ENCODE measurements around the gene CDH18.

CDH18 gene

DNA sequence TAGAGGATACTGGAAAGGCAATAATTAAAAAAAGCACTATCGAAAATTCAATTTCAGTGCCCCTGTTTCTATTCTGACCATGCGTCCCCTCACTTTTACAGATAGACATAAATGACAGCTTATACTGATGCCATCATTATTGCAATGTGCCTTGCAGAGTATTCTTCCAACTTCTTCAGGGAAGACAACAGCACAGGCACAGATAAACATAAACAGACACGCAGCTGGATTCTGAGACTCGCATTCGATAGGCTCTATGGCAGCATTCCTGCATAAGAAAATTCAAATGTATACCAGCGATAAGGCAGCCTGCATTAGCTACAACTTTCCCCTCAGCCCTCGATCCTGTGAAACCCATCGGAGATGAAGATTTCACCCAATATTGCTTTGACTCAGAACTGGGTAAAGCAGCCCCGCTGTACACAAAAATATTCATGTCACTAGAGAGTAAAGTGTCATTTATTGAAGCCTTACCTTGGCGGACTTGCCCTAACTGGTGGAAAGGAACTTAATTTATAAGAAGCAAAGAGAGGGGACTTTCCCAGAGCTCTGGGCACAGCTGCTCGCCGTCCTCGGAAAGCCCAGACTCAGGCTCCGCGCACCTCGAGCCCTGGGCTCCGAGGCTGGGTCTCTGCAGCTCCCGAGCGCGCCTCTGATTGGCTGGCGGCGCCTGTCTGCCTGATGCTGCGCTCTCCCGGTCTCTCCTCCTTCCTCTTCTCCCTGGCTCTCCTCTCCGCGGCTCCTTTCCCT is at the start of gene CDH18:
CDH18 (minus strand) TSS at position 589 of the 750 bp plus-strand sequence. CDS start 149,214 bp downstream, outside the sequence.
- DNase-seq (ENCODE audit: low read depth): no peak

GRCh38 chr5:20034717-20035116 is 46.7 kb upstream of the CDH18 start:
- no peak for DNase-seq (ENCODE audit: low read depth)

- no peak for DNase-seq (ENCODE audit: low read depth)
Measured at GRCh38 chr5:20033881-20034280, 45.9 kb upstream of the CDH18 start.

DNA sequence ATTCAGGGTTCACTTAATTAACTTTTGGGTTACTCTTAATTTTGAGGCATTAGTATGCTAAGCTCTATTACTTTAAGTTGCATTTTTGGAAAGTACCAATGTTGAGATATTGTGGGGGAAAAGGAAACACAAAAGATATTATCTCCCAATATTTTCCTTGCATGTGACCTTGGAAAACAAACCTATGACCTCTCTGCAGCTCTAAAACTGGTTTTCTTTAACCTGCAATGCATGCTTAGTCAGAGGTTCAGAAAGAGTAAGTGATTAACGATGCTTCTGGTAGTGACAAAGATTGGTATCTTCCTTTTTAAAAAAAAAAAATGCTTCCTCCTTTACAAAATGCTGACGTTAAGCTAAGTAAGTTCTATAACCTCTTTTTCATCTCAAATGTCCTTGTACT is 44.9 kb upstream of the CDH18 start:
- DNase-seq (ENCODE audit: low read depth): no peak

DNA sequence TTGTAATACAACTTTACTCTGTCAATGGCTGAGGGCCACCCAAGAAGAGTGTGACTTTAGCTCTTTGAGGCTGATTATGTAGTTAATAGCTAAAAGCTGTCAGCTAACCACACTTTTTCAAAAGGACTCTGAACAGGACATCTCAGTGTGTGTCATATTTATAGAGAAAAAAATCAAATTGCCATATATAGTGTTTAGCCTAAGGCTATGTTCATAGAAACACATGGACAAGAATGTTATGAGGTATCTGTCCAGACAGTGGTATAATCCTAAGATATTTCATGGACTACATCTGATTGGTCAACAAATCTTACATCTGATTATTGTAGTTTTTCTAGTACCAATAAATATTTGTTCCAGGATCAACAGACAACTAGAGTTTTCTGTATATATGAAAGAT is 42.1 kb upstream of the CDH18 start:
- DNase-seq (ENCODE audit: low read depth): no peak

DNA sequence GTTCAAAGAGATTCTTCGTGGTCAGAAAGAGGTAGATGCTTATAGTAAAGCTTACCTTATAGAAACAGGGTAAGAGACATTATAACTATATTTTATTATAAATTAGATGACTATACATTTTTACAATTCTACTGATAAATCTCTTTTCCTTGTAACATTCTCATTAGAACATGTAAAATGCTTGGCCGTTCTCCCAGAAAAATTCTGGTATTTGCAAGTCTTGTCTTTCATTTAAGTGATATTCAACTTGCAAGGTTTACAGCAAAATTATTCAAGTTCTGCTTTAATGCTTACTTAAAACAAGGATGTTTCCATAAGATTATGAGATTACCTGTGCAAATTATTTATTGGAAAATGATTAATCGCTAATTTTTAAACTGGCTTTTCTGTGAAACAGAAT is 41.3 kb upstream of the CDH18 start:
- no peak for DNase-seq (ENCODE audit: low read depth)

GRCh38 chr5:20028506-20028905 is 40.5 kb upstream of the CDH18 start:
- DNase-seq (ENCODE audit: low read depth): no peak

DNA sequence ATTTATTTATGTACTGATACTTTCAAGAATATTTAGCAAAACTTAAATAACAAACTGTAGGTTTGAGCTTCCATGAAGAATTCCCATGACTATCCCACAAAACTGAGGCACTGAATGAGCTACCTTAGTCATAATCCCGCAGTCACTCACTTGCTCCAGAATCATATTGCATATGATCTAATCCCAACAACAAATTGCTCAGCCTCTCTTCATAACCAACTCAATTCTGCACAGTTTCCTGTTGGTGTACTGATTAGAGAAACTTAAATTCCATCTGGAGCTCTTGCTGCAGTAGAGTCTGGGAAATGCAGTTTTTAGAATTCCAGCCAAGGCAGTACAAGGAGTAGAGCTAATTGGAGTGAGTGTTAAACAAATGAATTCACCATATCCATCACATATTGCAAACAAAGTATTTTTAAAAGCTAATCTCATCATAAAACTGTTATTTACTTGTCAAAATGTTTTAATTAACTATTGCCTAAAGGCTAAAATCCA is 35.7 kb upstream of the CDH18 start:
- no peak for DNase-seq (ENCODE audit: low read depth)

DNA sequence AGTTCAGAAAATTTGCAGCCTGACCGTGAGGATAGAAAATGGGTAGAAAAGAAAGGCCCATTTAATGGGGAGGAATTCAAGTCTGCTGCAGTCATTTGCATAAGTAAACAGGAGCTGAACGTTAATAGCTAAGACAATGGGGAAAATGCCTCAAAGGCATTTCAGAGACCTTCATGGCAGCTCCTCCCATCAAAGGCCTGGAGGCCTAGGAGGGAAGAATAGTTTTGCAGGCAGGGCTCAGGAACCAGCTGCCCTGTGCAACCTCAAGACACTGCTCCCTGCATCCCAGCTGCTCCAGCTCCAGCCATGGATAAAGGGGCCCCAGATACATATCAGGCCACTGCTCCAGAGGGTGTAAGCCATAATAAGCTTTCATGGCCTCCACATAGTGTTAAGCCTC is 32.2 kb upstream of the CDH18 start:
- DNase-seq (ENCODE audit: low read depth): no peak

DNA sequence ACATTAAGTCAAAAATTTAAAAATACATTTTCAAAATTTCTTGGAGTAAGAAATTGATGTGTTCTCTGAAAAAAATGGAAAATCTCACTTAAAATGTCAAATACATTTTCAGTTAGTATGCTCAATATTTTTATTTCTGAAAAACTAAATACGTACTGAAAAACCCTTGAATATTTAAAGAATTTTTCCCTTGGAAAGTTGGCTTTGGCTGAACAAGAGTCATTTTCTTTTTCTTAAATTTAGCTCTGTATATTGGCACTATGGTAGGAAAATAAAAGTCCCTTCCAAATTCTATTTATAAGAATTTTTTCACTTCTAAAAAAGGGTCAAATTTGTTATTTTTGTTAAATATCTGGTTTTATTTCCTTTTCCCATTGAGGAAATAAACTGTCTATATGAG is 29.0 kb upstream of the CDH18 start:
- no peak for DNase-seq (ENCODE audit: low read depth)

DNA sequence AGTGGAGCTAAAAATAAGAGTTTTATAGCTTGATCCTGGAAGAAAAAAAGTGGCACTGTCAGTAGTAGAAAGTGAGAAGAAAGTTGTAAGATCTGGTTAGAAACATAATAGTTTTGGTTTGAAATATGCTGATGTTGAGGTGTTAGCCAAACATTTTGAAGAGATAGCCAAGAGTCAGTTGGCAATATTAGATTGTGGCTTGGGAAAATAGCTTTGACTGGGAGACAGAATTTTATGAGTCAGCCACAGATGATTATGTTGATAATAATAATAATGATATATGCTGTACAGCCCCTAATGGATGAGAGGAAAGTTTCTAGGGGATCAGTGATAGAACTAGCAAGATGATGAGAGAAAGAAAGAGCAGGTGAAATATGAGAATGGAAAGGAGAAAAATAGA is 12.4 kb upstream of the CDH18 start:
- no peak for DNase-seq (ENCODE audit: low read depth)

DNA sequence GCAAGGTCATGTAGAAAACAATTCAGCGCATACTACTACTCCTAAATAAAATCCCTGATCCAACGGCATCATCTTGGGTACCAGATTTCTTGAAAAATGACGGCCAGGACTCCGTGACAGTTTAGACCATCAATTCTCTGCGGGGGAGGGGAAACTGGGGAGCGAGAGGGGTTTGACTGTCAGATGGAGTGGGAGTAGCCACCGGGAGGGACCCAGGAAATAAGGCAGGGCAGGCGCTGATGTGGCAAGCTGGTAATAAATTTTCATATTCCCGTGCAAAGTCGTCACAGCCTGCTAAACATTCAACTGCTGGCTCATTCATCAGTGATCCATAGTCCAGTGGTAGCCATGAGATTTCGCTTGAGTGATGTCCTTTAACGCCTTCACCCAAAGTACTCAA is 457 bp upstream of the CDH18 start:
- no peak for DNase-seq (ENCODE audit: low read depth)

DNA sequence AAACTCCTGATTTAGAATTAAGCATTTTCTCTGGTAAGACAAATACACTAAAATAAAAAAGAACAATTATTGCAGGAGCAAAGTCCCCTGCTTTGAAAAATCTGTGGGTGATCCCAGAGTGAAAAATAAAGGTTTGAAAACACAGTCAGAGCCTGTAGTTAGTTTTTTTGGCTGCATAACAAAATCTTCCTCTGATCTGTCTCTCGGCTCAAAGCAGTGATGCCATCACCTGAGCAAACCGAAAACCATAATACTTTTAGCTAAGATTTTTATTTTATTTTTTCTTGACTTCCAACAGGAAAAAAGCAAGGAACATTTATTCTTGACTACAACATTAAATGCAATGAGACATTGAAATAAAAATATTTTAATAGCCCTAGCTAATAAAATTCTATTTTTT is 1.2 kb downstream of the CDH18 start:
- DNase-seq (ENCODE audit: low read depth): no peak

DNA sequence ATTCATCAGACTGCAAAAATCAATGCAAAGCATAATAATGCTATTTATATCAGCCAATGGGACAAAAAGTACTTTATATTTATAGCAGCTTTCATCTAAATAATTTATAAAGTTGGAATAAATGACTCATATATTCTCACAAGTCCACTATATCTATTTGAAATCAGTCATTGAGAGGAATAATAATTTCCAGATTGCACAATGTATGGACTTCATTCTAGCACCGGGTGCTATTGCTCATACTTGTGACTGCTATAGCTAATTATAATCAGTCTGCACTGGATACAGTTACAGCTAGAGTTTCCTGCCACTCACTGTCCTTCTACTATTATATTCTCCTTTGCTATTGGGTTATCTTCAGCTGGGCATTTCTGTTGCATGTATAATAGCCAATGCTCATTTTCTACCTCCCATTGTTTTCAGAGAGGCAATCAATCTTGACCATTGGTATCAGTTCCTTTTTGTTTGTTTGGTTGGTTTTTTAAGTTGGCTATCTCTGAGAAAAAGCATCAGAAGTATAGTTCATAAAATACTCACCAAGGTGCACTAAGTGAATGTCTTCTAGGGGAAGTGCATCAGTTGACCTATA is 1.9 kb downstream of the CDH18 start:
- no peak for DNase-seq (ENCODE audit: low read depth)

- no peak for DNase-seq (ENCODE audit: low read depth)
Measured at GRCh38 chr5:19978476-19978875, 9.5 kb downstream of the CDH18 start.

GRCh38 chr5:19977099-19977498 is 10.9 kb downstream of the CDH18 start:
- DNase-seq (ENCODE audit: low read depth): no peak

DNA sequence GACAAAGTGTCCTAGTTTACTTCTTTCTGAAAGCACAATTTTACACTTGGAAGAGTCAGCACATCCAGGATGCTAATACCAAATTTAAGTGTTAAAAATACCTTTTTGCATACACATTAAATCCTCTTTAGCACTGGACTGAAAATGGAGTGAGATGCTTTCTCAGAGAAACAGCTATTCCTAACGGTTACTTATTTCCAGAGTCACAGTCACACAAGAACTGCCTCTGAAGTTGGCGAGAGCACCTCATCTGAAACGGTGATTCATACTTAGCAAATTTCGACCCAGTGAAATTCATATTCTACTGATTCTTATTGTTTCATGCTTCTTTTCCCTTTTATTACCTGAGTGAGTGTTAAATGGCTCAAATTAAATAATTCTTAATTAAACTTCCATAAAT is 12.2 kb downstream of the CDH18 start:
- DNase-seq (ENCODE audit: low read depth): no peak

DNA sequence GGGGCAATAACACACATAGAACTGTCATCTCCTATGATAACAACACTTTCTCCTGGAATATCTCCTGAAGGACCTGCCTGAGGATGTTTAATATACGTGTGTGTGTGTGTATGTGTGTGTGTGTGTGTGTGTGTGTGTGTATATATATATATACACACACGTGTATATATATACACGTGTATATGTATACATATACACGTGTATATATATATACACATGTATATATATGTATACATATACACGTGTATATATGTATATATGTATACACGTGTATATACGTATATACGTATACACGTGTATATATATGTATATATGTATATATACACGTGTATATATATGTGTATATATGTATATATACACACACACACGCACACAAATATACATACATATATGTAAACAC is 27.5 kb downstream of the CDH18 start:
- DNase-seq (ENCODE audit: low read depth): no peak

- DNase-seq (ENCODE audit: low read depth): no peak
Measured at GRCh38 chr5:19959830-19960384, 28.1 kb downstream of the CDH18 start.

- no peak for DNase-seq (ENCODE audit: low read depth)
Measured at GRCh38 chr5:19950897-19951296, 37.1 kb downstream of the CDH18 start.

DNA sequence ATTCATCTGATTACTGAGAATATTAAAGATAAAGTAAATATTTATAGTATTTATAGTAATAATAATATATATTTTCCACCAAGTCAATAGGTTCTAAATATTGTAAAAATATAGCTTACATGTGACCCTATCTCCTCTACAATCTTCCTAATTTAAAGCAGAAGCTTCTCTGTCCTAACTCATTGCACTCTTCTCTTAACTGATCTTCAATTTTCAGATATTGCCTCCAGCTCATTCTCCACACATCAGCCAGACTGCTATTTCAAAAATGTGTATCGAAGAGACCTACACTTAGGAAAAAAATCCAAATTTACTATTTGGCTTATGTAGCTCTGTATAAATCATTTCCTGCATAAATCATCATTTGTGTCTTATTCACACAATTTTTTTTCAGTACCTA is 47.8 kb downstream of the CDH18 start:
- no peak for DNase-seq (ENCODE audit: low read depth)

DNA sequence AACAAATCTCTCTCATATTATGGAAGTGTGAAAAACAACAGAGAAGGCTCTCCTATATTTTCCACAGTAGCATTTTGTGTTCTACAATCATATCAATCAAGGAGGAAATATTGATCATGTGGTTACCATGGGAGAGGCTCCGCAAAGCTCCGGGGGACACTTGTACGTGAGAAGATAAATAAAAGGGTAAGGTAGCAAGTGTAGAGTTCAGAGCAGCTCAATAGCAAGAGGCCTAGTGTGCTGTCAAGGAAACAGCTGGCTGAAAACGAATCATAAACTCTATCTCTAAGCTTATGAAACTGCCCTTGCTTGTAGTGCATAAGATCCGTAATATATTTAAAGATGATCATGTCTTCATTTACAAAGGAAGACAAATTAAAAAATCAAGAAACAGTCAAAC is 57.5 kb downstream of the CDH18 start:
- DNase-seq (ENCODE audit: low read depth): no peak

DNA sequence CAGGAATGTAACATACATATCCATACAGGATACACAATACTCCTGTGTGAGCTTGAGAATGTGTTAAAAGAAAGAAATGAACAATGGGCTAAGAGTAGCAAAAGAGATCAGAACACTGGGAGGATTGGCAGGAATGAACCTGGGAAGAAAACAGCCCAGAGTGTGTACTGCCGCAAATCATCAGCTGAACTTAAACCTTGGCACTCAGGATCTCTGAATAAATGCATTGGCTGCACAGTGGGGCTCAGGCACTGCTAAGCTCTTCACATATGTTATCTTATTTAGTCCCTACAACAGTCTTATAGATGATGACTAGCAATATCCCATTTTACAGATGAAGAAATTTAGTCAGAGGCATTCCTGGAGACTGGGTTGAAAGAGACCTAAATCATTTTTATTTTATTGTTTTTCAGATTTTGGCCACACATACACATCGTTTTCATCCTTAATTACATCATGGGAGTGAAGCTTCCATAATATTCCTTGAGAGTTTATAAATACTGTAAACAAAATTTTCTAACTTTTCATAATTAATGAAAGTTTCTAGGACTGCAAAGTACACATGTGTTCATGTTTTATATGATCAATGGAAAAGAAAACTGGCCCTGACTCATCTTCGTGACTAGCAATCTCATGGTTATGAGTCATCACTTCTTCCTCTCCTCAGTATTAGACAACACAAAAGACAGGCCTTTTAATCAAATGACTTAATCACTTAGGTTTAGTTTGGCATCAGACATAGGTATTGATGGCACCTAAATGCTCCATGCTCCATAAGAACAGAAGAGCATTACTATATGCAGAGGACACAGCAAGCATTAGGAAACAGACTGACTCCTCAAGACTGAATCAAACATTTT is 59.2 kb downstream of the CDH18 start:
- no peak for DNase-seq (ENCODE audit: low read depth)
